Measurements from ENCODE around the gene HEATR5A.
"Not testable (repeated sequence)": the region's sequence is repeated elsewhere in the genome, so short reads cannot be mapped to it uniquely, and the experiment has no call there.

Gene HEATR5A

DNA sequence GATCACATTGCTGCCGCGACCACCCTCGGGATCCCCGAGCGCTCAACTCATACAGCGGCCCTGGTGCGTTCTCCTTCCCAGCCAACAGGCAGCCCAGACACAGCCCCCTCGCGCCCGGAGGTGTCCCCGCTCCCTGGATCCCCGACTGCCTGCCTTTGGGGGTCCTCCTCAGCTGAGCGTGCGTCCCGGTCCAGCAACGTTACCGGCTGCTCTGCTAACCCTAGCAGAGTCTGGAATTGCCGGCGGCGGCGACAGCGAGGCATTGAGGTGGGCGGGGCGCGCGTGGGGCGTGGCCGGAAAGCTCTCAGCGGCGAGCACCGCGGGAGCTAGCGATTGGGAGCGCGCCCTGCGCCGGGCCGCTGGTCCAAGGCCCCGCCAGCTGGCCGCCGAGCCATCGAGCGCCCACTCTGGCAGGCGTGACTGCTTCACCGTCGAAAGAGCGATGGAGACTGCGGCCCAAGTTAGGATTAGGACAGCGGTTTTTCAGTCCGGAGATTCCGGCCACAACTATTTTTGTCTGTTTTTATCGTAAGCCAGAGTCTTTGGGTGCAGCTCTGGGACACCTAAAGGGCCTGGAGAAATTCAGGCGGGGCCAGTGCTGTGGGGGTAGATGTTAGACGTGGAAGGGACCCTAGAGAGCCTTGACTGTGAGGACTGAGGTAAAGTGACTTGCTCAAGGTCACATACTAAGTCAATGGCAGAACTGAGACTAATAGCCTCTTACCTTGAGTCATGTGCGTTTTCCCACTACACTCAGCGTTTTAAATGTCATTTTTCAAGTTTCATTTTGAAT lies at the start of gene HEATR5A:
Gene HEATR5A, minus strand, starts transcription at position 232 of the 793 bp plus-strand sequence. CDS start 17,575 bp downstream, outside the sequence.
- peak; percentile 92 for DNase-seq

DNA sequence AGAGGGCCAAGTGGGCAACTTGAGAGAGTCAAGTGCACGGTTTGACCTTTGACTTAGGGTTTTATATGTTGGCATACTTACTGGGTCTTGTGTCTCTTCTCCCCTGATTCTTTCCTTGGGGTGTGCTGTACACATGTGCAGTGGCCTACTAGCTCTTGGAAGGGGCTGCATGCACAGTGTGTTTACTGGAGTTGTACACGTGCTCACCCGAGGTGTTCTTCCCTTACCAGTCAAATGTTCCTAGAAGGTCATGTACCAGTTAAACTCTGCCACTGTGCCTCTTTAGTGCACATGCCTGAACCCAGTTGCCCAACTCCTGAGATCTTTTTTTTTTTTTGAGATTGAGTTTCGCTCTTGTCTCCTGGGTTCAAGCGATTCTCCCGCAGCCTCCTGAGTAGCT lies 46.2 kb upstream of the HEATR5A start:
- DNase-seq: no peak

DNA sequence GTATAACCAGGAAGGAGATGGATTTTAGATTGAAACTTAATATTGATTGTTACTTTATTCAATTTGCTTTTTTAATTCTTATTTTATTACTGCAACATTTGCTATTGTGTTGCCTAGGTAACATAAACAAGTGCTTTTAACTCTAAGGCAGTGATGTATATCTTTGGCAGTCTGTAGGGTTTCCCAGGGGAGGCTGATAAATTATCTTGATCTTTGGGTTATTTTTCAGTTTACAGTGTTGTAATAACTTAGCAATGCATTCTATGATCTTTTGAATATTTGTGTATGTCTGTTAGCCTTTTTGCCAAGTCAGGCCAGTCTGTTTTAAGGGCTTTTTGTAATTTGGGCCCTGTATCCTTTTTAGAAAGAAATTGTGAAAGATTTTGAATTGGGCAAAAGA lies 44.8 kb upstream of the HEATR5A start:
- no peak for DNase-seq

DNA sequence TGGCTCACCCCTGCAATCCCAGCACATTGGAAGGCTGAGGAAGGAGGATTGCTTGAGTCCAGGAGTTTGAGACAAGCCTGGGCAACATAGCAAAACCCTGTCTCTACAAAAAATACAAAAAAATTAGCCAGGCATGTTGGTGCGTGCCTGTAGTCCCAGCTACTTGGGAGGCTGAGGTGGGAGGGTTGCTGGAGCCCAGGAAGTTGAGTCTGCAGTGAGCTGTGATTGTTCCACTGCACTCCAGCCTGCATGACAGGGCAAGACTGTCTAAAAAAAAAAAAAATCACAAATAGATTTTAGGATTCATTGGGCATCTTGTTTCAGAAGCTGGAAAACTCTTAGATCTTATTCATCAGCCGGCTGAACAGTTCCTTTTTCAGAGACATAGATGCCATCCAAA lies 42.1 kb upstream of the HEATR5A start:
- DNase-seq: not testable (repeated sequence)

GRCh38 chr14:31461545-31461944 lies 41.2 kb upstream of the HEATR5A start:
- DNase-seq: no peak

GRCh38 chr14:31457665-31458659 lies 37.6 kb upstream of the HEATR5A start:
- DNase-seq: no peak

GRCh38 chr14:31456841-31457664 lies 36.7 kb upstream of the HEATR5A start, which contains the start of gene DTD2:
Gene DTD2, minus strand, starts transcription at chr14:31457506. Its CDS starts 113 bp downstream, at chr14:31457393.
- peak; percentile 89 for DNase-seq

DNA sequence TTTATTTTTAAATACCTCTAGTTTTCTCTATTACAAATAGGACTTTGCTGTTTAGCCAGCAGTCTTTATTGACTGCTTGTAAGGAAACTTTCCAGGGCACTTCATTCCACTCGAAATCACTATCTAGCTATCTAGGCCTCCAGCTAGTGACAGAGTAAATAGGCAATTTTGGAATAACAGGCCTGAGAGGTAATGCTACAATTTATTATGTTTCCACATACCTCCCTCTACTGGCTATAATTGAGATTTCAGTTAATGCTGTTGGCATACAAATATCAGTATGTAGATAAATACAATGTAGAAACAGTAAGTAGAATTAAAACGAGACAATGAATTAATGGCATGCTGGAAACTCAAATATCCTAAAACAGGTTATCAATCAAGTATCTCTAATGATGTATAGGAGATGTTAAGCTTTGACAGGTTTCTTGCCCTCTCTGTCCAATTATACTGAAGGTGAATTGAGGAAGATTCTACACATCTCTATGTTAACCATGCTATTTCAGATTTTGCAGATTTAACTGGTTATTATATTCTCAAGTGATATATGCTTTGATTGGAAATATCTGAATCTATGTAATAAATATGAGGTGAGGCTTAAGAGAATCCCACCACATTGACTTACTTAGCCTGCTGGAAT lies 29.7 kb upstream of the HEATR5A start:
- no peak for DNase-seq

- DNase-seq: no peak
Observed at GRCh38 chr14:31449136-31449535, 28.8 kb upstream of the HEATR5A start.

DNA sequence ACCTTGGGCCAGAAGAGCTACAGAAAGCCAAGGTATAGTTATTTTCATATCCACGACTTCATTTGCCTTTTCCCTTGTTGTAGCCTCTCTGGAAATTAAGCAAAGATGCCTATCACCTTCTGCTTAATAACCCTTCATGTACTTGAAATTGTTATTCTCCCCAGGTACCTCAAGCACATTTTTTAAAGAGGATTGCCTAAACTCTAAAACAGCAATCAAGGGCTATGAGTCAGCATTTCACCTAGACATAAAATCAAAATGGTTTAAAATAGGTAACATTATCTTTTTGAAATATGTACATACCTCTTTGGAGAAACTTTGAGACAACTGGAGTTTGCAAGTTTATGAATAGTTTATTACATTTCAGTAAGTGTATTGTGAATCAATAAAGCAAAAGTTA lies 25.4 kb upstream of the HEATR5A start:
- no peak for DNase-seq

GRCh38 chr14:31442284-31442683 lies 21.9 kb upstream of the HEATR5A start:
- DNase-seq: no peak

DNA sequence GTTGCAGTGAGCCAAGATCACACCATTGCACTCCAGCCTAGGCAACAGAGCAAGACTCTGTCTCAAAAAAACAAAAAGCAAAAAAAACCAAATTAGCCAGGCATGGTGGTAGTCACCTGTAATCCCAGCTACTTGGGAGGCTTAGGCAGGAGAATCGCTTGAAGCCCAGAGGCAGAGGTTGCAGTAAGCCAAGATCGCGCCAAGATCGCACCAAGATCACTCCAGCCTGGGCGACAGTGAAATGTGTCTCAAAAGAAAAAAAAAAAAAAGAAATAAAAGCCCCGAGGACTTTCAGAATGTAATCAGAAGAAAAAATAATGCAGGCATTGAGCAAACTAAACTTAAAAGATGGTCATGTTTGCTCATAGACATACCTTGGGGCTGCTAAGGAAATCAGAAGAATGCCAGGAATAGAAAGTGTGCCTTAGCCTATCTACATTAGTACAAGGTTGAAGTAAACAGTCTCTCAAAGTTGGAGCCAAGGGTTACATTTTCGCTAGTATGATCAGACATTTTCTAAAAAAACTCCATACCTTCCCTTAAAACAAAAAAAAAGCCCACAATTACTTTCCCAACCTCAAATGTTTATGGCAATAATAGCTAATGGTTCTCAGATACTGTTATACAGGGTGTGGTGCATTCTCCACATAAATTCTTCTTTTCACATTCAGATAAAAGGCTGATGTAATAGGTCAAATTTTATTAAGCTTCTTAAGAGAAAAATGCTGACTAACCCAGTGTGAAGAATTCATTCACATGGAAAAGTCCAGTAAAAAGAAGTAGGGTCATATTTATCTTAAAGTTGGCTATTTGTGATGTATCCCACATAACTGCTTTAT lies 21.1 kb upstream of the HEATR5A start:
- DNase-seq: no peak

DNA sequence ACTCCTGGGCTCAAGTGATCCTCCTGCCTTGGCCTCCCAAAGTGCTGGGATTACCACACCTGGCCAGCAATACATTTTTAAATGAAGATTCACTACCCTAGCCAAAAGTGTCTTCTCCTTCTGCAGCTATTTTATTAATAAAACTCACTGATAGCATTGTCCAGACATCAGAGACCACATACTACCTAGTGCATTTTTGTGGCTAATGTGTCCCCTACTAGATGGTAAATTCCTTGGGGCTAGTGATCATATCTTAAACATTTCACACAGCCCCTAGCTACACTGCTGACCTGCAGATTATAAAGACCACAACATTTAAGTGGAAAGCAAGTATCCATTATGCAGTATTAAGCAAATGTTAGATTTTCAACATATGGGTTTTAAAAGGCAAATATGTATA lies 19.9 kb upstream of the HEATR5A start:
- DNase-seq: no peak

- DNase-seq: no peak
Observed at GRCh38 chr14:31439561-31439960, 19.2 kb upstream of the HEATR5A start.

- DNase-seq: not testable (repeated sequence)
Observed at GRCh38 chr14:31437045-31437691, 16.8 kb upstream of the HEATR5A start.

DNA sequence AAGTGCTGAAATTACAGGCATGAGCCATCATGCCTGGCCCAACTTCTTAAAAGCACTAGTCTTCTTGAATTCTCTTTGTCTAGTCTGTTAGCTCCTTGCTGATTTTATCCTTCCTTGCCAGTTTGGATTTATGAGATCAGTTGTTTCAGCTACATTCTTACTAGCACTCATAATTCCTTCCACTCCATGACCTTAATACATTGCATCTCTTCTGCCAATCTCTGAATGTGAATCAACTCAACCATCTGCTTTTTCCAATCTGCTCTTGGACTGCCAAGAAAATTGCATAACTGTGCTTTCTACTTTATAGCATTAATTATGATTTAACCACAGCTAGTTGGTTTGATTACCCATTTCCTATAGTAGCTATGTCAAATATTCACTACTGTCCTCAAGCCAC lies 14.9 kb upstream of the HEATR5A start:
- no peak for DNase-seq

DNA sequence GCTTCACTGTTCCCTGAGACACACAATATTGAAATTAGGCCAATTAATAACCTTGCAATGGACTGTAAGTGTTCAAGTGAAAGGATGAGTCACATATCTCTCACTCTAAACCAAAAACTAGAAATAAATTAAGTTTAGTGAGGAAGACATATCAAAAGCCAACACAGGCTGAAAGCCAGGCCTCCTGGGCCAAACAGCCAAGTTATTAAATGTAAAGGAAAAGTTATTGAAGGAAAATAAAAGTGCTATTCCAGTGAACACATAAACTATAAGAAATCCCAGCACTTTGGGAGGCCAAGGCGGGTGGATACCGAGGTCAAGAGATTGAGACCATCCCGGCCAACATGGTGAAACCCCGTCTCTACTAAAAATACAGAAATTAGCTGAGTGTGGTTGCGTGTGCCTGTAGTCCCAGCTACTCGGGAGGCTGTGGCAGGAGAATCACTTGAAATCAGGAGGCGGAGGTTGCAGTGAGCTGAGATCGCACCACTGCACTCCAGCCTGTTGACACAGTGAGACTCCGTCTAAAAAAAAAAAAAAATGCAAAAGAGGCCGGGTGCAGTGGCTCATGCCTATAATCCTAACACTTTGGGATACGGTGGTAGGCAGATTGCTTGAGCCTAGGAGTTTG lies 10.4 kb upstream of the HEATR5A start:
- no peak for DNase-seq

DNA sequence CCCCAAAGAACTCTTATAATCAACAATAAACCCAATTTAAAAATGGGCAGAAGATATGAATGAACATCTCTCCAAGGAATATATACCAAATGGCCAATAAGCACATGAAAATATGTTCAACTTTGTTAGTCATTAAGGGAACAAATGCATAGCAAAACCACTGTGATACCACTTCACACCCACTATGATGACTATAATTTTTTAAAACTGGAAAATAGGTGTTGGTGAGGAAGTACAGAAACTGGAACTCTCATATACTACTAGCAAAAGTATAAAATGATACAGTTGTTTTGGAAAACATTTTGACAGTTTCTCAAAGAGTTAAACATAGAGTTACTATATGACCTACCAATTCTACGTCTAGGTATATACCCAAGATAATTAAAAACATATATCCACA lies 9.4 kb upstream of the HEATR5A start:
- no peak for DNase-seq

- DNase-seq: no peak
Observed at GRCh38 chr14:31428011-31428410, 7.7 kb upstream of the HEATR5A start.

- DNase-seq: no peak
Observed at GRCh38 chr14:31426663-31427062, 6.3 kb upstream of the HEATR5A start.

Measured in activated effector memory CD4-positive, alpha-beta T cell treated with Interleukin-2 at 50 U/mL for 16 hours (primary cell).